ENCODE results near the gene NEUROG1.
"Not testable (repeated sequence)": the region's sequence is repeated elsewhere in the genome, so short reads cannot be mapped to it uniquely, and the experiment has no call there.

NEUROG1 gene

GRCh38 chr5:135537271-135537670, 1.5 kb upstream of the NEUROG1 start:
- no peak for DNase-seq (ENCODE audit: low spot score)

DNA sequence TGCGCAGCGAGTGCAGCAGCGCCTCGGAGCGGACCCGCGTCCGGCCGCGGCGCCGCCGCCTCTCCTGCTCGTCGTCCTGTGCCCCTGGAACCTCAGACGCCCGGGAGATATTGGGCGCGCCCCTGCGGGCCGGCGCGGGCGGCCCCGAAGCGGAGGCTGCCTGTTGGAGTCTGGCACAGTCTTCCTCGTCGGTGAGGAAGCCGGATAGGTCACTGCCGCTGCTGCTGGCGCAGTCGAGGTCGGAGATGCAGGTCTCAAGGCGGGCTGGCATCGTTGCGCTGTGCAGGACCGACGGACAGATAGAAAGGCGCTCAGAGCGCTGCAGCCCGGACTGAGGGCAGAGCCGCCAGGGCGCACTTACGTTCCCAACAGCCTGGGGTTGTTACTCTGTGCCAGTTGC, 344 bp downstream of the NEUROG1 start:
- no peak for DNase-seq (ENCODE audit: low spot score)

DNA sequence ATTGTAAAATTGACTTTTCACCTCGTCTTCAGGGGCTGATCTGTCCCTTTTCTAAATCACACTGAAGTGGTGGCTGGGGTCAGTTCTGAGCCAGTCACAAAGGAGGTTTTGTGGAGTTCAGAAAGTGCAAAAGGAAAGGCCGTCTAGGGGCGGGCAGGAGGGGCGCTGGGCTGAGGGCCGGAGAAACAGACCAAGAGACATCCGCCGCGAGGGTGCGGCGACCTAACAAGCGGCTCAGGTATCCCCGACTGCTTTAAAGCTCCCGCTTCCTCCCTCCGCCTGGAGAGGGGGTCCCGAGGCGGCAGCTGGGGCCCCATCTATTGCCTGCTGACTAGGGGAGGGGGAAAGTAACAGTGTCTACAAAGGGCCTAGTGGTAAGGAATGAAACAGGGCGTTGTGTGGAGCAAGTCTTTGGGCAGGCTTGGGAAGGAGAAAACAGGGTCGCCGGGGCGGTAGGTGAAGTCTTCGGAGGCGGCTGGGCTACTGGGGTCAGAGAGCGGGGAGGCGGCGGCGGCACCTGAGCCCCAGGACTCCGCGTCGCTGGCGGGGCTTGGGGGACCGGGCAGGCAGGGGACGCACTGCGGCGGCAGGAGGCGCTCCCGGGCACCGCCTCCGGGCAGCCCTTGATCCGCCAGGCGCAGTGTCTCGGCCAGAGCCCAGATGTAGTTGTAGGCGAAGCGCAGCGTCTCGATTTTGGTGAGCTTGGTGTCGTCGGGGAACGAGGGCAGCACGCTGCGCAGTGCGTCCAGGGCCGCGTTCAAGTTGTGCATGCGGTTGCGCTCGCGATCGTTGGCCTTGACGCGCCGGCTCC, 950 bp downstream of the NEUROG1 start:
- no peak for DNase-seq (ENCODE audit: low spot score)

DNA sequence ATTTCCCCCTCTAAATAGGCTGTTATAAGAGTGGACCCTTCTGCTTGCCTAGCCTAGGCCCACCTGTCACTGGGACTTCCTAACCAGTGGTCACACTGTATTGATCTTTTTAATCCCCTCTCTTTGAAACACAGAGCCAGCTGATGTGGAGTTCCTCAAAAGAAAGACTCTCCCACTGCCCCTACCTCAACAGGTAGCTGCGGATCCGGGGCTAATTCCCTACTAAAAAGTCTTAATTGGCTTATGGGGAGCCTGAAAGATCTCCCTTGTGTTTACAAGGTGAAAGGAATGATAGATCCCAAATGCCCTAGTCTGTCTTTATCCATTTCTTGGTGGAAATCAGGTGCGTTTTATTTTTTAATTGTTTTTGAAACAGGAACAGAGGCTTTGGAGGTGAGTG, 2.0 kb downstream of the NEUROG1 start:
- DNase-seq (ENCODE audit: low spot score) = no peak

- no peak for DNase-seq (ENCODE audit: low spot score)
Observed at GRCh38 chr5:135533334-135533733, 2.4 kb downstream of the NEUROG1 start.

- not testable (repeated sequence) for DNase-seq (ENCODE audit: low spot score)
Observed at GRCh38 chr5:135529576-135529975, 6.2 kb downstream of the NEUROG1 start.

- no peak for DNase-seq (ENCODE audit: low spot score)
Observed at GRCh38 chr5:135526924-135527323, 8.8 kb downstream of the NEUROG1 start.

GRCh38 chr5:135521964-135522363, 13.8 kb downstream of the NEUROG1 start:
- no peak for DNase-seq (ENCODE audit: low spot score)

- DNase-seq (ENCODE audit: low spot score) = no peak
Observed at GRCh38 chr5:135517631-135518030, 18.1 kb downstream of the NEUROG1 start.

- no peak for DNase-seq (ENCODE audit: low spot score)
Observed at GRCh38 chr5:135514116-135514515, 21.6 kb downstream of the NEUROG1 start.

DNA sequence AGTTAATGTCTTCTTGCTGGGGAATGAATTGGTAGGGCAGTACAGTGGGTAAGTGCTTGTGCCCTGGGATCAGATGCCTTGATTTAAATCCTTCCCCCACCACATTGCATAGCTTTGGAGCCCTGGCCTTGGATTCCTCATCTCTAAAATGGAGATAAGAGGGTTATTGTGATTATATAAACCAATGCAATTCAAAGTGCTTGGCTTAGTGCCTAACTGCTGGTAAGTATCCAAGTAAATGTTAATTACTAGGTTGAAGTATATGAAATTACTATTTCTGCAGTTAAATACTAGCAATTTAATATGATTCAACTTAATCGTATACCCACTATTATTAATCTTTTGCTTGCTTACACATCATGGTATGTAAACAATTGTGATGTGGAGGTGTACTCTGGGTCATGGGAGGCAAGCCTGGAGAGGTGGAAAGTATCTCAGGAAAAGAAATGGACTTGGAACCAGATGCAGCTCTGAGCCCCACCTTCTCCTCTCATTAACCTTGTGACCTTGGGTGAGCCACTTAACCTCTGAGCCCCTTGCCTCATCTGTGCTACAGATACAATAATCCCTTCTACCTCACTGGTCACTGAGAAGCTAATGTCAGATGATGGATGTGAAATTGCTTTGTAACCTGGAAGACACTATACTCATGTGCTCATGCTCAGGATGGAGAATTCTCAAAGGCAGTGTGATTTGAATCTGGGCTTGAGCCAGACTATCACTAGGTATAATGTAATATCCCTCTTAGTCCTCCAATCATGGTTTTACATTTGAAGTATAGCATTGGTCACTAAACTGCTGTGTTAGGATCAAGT, 23.8 kb downstream of the NEUROG1 start:
- DNase-seq (ENCODE audit: low spot score) = no peak

DNA sequence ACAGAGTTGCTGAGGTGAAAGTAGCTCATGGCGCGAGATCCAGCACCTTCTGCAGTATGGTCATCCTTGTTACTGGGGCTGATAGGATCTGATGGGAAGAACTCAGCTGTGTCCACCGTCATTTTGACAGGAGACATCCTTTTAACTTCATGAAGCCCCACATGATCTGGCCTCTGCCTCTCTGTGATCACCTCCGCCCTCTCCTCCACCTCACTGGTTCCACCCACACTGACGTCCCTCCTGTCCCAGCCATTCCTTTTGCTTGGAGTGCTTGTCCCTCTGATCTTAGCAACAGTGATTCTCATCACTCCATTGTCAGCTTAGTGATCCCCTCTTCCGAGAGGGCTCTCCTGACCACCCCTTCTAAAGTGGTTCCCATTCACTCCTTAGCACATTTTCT, 25.8 kb downstream of the NEUROG1 start:
- DNase-seq (ENCODE audit: low spot score) = no peak

- no peak for DNase-seq (ENCODE audit: low spot score)
Observed at GRCh38 chr5:135508496-135509005, 27.2 kb downstream of the NEUROG1 start.

- DNase-seq (ENCODE audit: low spot score) = no peak
Observed at GRCh38 chr5:135505973-135506372, 29.8 kb downstream of the NEUROG1 start.

DNA sequence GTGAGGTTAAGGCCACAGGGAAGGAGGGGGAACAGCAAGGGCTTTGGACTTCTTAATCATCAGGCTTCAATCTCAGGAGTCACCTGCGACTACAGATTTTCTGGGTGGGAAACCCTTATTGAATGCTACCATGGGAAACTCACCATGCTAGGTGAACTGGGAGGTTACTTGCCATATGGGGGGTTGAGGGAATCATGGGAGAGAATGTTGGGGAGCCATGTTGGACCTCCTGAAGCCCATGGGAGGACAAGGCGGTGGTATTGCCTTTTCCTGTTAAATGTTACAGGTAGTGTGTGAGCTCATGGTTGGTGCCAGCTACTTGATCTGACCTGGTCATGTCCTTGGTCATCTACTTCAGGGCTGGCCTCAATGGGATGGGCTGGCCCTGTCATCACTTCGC, 31.4 kb downstream of the NEUROG1 start:
- DNase-seq (ENCODE audit: low spot score) = no peak

DNA sequence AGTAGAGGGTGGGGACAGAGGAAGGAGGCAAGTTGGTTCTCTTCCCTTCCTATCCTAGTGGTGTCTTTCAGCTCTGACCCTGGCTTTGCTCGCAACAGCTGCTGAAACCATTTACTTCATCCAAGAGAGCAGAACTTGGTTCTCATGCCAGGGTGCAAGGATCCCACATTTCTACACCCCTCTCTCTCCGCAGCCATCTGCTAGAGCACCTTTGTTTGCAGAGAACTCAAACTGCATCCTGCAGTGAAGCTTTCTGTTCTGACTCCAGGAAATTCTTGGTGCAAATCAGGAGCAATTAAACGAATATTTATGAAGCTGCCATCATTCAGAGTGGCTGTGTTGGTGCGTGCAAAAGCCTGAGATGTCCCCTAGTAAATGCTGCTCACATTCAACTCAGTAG, 31.9 kb downstream of the NEUROG1 start:
- no peak for DNase-seq (ENCODE audit: low spot score)

- DNase-seq (ENCODE audit: low spot score) = no peak
Observed at GRCh38 chr5:135502836-135503520, 32.8 kb downstream of the NEUROG1 start.

DNA sequence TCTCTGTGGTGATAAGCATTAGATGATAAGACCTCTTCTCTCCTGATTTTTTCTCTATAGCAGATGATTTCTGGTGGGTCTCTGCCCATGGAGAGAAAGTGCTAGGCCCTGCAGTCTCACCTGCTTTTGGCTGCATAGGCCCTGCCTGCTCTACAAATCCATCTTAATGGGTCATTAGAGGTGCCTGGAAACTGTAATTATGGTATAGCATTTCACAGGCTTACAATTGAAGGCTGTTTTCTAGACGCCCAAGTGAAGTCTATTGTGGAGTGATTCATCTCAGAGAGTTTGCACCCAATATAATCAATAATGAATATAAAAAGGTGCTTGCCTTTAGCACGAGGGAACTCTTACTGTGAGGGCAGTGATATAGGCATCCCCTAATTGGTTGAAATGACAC, 33.8 kb downstream of the NEUROG1 start:
- no peak for DNase-seq (ENCODE audit: low spot score)

DNA sequence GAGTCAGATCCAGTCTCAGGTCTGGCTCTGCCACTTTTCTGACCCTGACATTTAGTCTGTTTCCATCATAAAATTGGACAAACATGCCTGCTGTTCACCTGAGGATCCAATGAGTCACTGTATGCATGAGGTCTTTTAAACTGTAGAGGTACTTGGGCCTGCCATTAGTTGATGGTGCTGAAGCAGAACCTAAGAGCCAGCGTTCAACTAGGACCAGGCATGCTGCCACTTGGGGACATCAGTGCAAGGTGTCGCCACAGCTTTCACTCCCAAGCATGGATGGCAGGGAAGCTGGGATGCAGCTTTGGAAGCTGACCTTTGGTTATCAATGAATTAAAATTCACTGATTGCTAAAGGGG, 37.1 kb downstream of the NEUROG1 start:
- DNase-seq (ENCODE audit: low spot score) = no peak

DNA sequence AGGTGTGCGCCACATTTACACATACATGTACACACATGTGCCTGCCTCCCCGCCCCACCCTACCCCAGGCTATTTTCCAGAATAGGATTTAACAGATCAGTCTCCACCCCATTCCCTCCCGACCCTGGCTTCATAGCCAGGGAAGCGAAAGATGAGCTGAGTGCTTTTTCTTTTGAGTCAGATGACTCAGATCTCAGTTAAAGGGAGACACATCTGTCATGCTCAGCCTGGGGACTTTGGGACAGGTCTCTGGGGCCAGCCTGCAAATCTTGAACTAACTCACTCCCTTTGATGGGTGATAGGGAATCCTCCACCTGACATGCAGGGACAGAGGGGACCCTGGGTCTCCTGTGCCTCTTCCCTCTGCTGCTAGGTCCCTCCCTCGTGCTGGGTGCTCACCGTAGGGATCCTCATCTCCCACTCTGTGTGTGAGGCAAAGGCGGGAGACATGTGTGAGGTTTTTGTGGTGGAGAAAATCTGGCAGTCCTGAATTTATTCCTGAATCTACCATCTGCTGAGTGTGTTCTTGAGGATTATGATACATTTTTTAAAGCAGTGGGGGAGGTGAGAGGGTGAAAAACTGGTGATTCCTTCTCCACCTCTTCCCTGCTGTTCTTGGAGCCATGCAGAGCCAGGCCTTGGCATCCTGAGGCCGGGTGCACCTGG, 37.7 kb downstream of the NEUROG1 start:
- no peak for DNase-seq (ENCODE audit: low spot score)

GRCh38 chr5:135495531-135495930, 40.2 kb downstream of the NEUROG1 start:
- DNase-seq (ENCODE audit: low spot score) = not testable (repeated sequence)

DNA sequence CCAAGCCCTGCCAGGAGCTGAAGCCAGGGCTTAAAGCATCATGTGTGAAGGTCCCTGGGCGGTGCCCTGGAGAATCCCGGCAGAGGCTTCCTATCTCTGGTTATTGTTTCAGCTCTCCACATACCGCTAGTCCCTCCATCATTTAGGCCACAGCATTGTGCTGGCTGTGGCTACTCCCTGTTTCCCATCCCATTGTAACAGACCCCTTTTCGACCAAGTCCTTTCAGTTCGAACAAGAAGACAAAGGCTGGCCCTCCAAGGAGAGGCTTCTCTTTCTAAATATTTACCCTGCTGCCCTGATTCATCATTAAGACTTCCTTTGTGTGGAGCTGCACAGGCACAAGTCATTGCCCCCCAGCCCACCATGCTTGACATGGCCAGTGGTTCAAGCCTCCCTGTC, 41.6 kb downstream of the NEUROG1 start:
- no peak for DNase-seq (ENCODE audit: low spot score)

Data from CD4-positive, alpha-beta T cell treated with Interleukin-6 at 100 ng/mL for 8 hours (primary cell).